Fibroblast of skin of right quadriceps (primary cell): ENCODE measurements around the gene UGT1A8.

Source experiments
- DNase-seq: peaks from one replicate; pipeline ENCODE4 v3.0.0-alpha.2; 2013

Gene UGT1A8

DNA sequence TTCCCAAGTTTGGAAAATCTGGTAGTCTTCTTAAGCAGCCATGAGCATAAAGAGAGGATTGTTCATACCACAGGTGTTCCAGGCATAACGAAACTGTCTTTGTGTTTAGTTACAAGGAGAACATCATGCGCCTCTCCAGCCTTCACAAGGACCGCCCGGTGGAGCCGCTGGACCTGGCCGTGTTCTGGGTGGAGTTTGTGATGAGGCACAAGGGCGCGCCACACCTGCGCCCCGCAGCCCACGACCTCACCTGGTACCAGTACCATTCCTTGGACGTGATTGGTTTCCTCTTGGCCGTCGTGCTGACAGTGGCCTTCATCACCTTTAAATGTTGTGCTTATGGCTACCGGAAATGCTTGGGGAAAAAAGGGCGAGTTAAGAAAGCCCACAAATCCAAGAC is 154.7 kb downstream of the UGT1A8 start:
- no peak for DNase-seq

GRCh38 chr2:233772583-233772982 is 155.2 kb downstream of the UGT1A8 start:
- DNase-seq, result no peak

DNA sequence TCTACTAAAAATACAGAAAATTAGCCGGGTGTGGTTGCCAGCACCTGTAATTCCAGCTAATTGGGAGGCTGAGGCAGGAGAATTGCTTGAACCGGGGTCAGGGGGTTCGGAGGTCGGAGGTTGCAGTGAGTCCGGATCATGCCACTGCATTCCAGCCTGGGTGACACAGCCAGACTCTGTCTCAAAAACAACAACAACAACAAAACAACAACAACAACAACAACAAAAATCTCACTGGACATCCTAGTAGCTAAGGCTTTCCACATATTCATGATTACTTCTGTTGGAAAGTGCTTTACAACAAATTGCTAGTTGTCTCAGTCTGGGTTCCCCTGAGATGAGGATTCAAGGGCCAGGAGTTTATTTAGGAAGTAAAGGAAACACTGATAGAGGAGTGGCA is 156.4 kb downstream of the UGT1A8 start:
- DNase-seq, result no peak

DNA sequence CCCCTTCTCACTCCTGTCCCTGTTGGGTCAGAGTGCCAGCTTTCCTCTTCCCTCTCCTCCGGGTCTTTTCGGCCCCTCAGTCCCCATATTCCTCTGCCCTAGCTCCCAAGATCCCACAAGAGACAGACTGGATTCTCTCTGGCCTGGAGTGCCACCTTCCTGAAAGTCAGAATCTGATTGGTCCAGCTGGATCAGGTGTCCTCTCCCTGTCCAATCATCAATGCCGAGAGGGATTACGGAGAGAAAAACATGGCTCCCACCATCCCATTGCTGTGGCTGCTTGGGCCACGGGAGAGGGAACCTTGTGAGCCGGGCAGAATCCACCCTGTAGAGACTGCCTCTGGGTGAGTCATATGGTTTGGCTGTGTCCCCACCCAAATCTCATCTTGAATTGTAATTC is 158.0 kb downstream of the UGT1A8 start:
- DNase-seq, result no peak

- DNase-seq, result no peak
Observed at GRCh38 chr2:233778030-233778429, 160.6 kb downstream of the UGT1A8 start, which contains the start of gene MROH2A. MROH2A (plus strand) TSS chr2:233778330; CDS start chr2:233779359, 1,029 bp downstream.

GRCh38 chr2:233779722-233780121 is 162.3 kb downstream of the UGT1A8 start:
- no peak for DNase-seq

- DNase-seq, result no peak
Observed at GRCh38 chr2:233780771-233781170, 163.3 kb downstream of the UGT1A8 start.

- no peak for DNase-seq
Observed at GRCh38 chr2:233789554-233789953, 172.1 kb downstream of the UGT1A8 start.

DNA sequence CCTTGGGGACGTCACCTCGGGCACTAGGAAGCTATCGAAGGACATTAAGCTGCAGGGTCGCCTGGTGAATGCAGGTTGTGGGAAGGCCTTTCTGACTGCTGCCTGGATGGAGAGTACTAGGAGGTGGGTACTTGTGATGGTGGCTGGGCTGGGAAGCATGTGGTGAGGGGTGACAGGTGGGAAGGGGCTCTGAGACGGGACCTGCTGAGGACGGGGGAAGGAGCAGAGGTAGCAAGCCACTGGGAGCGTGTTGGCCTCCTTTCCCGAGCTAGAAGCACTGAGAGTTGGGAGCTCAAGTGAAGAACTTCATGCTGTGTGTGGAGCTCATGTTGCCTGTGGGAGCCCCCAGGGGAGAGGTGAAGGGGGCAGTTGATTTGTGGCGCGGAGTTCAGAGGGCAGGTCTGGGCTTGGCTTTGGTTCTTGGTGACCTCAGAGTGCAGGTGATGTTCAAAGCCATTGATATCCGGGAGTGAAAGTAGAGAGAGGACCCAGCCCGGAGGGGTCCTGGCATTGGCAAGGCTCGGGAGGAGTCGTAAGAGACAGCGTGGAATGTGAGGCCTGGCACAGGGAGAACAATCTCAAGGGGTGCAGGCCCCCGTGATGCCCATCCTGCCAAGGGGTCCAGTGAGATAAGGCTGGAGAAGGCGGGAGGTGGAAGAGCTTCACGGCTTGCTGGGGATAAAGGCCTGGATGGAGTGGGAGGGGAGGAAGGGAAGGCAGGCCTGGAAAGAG is 173.9 kb downstream of the UGT1A8 start:
- DNase-seq, result no peak

DNA sequence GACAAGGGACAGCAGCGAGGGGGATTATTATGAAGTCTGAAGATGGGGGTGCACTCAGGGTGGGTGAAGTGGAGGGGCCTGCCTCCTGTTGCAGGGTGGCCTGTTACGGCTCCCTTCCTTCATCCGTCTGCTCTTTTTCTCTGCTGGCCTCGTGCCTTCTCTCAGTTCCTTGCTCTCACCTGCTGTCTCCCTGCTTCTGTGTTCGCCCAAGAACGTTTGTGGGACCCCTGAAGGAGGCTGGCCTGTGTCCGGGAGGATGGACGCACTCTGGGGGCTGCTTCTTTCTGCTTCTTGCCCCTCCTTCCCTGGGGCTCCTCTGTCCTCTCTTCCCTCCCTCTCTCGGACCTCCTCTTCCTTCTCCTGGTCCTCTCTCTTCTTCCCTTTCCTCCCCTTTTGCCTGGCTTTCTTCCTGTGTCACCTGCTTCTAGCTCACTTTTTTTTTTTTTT is 174.5 kb downstream of the UGT1A8 start:
- DNase-seq, result no peak

DNA sequence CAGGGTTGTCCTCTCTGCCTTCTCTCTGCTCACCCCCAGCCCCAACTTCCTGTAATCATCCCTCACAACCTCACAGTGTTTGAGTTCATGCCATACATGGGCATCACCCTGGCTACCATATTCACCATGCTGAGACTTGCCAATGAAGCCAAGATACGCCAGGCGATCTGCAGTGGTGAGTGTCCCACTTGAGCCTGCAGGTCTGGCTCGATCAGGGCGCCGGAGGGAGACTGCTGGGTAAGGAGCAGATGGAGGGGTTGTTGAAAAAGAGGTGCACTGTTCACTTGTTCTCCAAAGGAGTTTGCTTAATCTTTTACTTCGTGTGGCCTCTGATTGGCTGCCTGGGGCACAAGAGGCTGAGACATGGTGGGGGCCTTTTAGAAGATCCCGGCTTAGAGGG is 175.3 kb downstream of the UGT1A8 start:
- DNase-seq, result no peak

GRCh38 chr2:233793465-233794127 is 176.2 kb downstream of the UGT1A8 start:
- no peak for DNase-seq

GRCh38 chr2:233794128-233794658 is 176.8 kb downstream of the UGT1A8 start:
- no peak for DNase-seq

GRCh38 chr2:233795735-233796171 is 178.3 kb downstream of the UGT1A8 start:
- DNase-seq, result no peak

DNA sequence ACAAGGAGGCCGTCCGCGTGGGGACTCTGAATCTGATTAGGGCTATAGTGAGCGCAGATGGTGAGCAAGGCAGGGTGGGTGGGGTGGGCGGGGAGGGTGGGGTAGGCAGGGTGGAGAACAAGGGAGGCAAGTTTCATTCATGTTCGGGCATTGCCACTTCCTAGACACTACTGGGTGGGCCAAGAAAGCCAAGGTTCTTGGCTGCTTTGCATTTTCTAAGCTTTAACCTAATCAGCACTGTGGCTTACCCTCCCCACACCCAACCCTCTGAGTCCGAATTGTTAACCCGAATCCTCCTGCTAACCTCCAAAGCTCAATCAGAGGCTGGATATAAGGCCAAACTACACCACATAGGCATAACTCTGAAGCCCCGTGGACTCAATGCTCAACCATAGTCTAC is 178.8 kb downstream of the UGT1A8 start:
- no peak for DNase-seq

DNA sequence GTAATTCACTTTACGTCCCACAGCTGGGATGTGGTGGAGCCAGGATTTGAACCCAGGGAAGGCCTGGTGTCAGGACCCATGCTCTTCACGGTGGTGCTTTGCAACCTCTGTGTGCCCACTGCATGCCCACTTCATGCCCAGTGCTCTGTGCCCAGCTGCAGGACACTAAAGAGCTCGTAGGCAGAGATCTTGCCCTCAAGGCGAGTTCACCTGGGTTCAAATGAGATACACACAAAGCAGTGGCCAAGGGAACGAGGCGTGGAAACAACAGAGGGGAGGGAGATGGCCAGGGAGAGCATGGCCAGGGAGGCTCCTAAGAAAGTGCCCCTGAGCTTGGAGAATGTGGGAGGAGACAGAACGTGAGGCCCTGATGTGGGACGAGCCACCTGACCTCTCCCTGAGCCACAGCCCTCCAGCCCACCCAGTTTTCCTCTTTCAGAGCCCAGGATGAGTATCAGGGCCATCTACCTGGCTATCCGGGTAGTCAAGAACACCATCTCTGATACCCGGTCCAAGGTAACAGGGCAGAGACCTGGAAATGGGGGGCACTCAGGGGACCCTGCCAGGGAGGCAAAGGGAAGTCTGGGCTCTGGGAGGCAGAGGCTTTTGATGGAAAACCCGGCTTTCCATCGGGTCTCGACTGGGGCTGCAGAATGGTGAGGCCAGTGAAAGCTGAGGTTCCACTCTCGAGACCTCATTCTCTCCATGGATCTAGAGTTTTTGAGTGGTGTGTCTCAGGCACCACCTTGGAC is 181.1 kb downstream of the UGT1A8 start:
- DNase-seq, result no peak

- no peak for DNase-seq
Observed at GRCh38 chr2:233799087-233799665, 181.7 kb downstream of the UGT1A8 start.

- DNase-seq, result no peak
Observed at GRCh38 chr2:233799716-233800115, 182.3 kb downstream of the UGT1A8 start.

GRCh38 chr2:233800208-233800607 is 182.8 kb downstream of the UGT1A8 start:
- no peak for DNase-seq

DNA sequence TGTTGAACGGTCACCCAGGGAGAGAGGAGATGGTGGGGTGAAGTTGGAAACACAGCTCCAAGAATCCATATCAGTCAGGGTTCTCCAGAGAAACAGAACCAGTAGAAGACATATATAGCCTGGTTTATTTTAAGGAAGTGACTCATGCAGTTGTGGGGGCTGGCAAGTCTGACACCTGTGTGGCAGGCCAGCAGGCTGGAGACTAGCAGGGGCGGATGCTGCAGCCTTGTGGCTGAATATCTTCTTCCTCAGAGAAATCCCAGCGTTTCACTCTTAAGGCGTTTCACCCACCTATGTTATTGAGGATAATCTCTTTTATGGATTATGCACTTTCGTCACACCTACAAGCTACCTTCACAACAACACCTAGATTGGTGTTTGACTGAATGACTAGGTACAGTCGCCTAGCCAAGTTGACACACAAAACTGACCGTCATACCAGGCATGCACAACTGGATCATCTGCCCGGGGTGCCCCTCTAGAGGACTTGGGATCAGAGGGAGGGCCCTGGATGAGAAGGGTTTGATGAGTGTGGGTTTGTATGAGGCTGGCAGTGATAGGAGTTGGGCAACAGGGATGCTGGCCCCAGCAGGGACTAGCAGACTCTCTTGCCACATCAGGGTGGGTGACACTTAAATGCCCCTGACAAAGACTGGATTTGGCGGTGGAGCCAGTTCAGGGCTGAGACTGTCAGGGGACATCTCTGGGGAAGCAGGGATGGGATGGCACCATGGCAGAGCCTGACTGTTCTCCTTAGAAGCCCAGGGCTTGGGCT is 184.1 kb downstream of the UGT1A8 start:
- no peak for DNase-seq

GRCh38 chr2:233802132-233802815 is 184.8 kb downstream of the UGT1A8 start:
- no peak for DNase-seq
